HL-60/S4 treated with retinoic acid at 250 ng/mL for 4 days and 3 days (cell line): ENCODE data around the gene TYR.
"Not testable (repeated sequence)": the region's sequence is repeated elsewhere in the genome, so short reads cannot be mapped to it uniquely, and the experiment has no call there.

Experiments
- in situ Hi-C: fragments of 300-500 bp; cut with MboI; formaldehyde crosslinking; loops from 2 replicates; pipeline ENCODE4 v1.7.0; 2022; ENCODE audit warnings: low sequenced_read_pairs

Gene TYR

GRCh38 chr11:89342880-89343572, 165.4 kb downstream of the TYR start:
- in situ Hi-C loops: not testable (repeated sequence)
